MV-4-11 (cell line): ENCODE data around the gene LOC128125822.
"Not testable (repeated sequence)": the region's sequence is repeated elsewhere in the genome, so short reads cannot be mapped to it uniquely, and the experiment has no call there.

Experiments
- DNase-seq: peaks from one replicate; lab custom pipeline; 2025; lab: John Stamatoyannopoulos, UW

LOC128125822 gene

DNA sequence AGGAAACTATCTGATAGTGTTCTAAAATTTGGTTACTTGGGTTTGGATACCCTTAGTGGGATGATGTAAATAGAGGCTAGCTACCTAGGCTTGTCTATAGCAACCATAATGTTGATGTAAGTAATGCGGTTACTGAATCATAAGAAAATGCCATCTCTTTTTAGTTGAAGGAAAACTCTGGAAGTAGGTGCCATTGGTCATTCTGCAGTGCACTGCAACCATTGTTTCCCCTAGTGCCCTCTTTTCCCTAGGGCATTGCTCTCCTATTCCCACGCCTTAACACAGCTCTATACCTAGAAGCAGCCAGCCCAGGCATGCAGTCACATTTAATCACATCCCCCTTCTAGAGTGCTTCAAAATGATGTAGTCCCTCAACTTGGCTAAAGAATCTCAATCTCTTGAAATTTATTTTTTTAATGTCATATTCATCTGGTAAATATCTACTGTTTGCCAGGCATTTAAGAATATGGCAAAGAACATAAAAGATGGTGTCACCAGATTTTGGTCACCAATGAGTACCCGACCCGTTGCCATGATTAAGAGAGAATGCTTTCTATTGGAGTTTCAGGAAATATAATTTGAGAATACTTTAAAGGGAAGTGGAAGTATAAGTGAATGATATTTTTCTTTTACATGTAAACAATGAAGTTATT lies 10.4 kb downstream of the LOC128125822 start:
- no peak for DNase-seq

DNA sequence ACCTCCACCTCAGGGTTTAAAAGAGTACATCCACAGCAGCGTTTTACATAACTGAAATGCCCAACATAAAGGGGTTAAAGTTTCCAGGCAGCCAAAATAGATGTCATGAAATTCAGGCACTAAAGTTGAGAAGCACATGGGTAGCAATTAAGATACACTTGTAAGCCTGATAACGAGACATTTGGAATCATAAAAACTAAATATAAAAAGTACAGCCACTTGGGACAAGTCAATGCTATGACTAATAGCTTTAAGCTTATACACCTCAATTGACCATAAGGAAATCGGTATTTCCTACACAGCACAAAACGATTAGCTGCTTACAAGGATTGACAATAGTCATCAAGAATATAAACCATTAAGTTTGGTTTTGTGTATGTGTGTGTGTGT lies 11.8 kb downstream of the LOC128125822 start:
- no peak for DNase-seq

DNA sequence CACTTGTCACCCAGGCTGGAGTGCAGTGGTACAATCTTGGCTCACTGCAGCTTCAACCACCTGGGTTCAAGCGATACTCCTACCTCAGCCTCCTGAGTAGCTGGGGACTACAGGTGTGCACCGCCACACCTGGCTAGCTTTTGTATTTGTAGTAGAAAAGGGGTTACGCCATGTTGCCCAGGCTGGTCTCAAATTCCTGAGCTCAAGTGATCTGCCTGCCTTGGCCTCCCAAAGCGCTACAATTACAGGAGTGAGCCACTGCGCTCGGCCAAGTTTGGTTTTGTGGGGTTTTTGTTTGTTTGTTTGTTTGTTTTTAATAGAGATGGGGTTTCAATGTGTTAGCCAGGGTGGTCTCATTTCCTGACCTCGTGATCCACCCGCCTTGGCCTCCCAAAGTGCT lies 12.3 kb downstream of the LOC128125822 start:
- DNase-seq, result no peak

DNA sequence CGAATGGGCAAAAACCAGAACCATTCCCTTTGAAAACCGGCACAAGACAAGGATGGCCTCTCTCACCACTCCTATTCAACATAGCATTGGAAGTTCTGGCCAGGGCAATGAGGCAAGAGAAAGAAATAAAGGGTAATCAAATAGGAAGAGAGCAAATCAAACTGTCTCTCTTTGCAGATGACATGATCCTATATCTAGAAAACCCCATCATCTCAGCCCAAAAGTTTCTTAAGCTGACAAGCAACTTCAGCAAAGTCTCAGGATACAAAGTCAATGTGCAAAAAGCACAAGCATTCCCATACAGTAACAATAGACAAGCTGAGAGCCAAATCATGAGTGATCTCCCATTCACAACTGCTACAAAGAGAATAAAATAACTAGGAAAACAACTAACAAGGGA lies 13.4 kb downstream of the LOC128125822 start:
- DNase-seq, result not testable (repeated sequence)

DNA sequence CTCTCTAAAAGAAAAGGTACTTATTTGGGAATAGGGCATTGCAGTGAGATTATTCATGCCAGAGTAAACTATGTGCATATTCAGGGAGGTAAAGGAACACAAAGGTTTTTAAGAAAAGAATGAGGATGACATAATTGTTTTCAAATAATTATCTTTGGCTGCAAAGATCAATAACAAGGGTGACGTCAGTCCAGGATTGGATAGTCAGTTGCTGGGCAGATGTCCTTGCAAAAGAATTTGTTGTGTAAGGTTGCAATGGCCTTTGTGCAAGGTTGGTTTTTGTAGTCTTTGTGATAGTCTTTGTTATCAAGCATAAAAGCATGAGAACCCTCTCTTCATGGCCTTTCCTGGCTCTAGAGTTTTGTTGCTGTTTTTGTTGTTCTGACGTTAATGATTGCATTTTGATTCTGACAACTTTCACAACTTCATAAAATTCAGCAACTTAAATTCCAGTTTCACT lies 17.7 kb downstream of the LOC128125822 start:
- no peak for DNase-seq

DNA sequence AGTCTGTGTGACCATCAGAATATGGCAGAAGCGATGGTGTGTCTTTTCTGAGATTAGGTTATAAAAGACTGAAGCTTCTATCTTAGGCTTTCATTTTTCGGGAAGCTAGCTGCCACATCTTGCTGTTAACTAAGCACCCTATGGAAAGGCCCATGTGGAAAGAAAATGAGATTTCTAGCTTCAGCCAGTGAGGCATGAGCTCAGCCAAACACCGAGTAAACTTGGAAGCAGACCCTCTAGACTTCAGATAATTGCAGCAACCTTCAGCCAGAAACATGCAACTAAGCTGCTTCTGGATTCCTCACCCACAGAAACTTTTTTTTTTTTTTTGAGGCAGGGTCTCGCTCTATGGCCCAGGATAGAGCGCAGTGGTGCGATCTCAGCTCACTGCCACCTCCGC lies 20.6 kb downstream of the LOC128125822 start:
- DNase-seq, result no peak

DNA sequence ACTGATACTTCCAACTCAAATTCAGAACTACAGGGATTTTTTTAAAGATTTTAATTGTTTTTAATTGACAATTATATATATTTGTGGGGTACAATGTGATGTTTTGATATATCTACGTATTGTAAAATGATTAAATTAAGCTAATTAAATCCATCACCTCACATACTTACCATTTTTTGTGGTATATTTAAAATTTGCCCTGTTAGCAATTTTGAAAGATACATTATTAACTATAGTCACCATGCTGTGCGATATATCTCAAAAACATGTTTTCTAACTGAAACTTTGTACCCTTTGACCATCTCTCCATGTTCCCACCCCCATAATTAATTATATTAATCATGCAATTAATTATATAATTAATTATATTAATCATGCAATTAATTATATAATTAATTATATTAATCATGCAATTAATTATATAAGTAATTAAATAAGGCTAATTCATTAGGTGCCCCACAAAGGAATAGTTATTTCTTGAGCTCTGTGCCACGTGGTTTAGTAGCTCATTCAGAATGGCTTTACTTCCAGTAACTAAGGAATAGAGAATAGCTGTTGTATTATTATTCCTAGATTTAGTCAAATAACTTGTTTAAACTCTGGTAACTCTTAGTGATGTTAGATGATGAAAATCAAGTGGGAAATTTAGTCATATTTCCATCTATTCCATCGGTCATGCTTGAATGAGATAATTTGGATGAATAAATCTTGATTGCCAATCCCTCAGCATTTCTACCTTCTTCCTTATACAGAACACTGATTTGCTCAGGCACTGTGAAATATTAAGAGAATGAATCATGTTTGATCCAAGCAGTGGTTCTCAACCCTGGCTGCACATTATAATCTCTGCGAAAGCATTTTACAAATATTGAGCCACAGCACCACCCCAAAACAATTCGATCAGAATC lies 25.1 kb downstream of the LOC128125822 start:
- no peak for DNase-seq

DNA sequence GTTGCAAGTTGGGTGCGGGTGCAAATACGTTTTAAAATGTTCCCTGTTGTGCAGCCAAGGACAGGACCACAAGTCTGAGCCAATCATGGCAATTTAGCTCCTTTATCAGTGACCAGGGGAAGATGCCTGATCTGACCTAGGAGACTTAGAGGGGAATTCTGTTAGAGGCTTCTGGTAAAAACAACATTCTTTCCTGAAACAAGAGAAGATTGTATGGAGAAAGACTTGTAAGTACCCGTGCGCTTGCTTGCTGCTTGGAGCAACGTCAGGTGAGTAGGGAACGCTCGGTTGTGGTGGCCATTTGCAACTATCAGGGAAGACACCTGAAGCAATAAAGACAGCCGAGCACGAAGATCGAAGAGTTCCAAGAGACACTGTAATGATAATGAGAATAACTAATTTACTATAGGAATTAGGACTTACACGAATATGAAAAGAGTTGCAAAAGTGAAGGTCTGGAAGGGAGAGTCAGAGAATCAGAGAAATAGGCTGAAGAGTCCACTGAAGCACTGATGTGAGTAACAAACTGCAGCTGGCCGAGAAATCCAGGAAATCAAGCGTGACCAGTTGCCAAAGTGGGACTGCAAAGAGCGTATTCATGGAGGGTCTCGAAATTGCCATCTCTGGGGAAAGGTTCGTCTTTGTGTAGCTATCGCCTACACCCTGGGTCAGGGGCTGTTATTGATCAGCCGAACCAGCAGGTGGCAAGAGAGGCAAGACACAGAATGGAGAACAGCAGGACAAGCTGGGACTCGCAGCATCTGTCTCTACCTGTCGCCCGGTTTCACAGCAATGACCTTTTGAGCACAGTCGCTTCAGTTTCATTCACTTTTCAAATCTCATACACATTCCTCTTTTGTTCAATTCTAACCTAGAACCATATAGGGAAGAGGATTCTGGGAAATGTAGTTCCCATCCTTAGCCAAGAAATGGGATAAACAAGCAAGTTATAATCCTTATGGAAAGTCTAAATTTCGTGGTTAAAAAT lies 26.1 kb downstream of the LOC128125822 start:
- peak; percentile 47 for DNase-seq

DNA sequence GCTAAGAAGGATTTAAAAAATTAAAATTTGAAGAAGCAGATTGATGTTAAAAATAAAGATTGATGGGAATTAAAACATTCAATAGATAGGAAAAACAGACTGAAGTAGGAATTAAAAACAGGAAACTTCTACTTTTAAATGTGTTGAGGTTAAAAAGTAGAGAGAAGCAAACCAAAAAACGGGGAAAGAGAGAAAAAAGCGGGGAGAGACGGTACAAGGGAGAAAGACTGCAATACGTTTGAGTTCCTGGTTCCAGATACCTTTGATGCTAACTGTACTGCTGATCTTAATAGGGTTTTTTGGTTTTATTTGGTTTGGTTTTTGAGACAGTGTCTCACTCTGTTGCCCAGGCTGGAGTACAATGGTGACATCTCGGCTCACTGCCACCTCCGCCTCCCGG lies 27.0 kb downstream of the LOC128125822 start:
- no peak for DNase-seq

DNA sequence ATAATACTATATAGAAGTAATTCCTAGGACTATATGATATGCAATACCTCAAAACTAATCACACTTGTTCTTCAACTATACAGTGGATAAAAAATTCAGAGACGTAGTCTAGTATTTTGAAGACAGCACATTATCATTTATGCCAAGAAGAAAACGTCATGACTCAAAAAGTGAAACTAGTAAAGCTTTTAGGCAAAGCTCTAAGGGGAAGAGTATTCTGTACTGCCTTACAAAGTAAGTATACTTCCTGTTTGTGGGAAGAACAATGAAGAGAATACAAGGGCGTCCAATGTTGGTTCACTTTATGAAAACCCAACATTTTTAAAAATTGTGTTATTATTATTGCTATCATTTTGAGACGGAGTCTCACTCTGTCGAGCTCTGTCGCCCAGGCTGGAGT lies 27.9 kb downstream of the LOC128125822 start:
- peak; percentile 80 for DNase-seq

DNA sequence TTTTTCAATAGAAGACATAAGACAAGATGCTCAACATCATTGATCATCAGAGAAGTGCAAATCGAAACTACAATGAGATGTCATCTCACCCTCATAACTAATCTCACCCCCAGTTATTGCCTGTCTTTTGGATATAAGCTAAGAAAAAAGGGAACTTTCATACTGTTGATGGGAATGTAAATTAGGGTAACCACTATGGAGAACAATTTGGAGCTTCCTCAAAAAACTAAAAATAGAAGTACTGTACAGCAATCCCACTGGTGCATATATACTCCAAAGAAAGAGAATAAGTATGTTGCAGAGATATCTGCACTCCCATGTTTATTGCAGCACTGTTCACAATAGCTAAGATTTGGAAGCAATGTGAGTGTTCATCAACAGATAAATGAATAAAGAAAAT lies 37.0 kb downstream of the LOC128125822 start:
- peak; percentile 24 for DNase-seq

DNA sequence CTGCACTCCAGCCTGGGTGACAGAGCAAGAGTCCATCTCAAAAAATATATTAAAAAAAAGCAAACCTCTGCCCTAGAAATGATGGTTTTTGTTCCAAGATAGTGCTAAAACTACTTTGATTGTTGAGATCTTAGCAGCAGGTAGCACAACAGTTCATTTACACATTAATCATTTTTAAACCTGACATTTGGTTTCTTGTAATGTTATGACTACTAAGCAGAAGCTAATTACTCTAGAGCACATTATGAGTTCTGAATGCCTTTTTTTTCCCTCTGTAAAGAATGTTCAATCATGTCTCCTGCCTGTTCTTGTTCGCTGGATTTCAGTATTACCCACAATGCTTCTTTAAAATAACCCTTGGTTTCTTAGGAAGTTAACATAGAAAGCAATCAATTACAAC lies 38.7 kb downstream of the LOC128125822 start:
- DNase-seq, result no peak

DNA sequence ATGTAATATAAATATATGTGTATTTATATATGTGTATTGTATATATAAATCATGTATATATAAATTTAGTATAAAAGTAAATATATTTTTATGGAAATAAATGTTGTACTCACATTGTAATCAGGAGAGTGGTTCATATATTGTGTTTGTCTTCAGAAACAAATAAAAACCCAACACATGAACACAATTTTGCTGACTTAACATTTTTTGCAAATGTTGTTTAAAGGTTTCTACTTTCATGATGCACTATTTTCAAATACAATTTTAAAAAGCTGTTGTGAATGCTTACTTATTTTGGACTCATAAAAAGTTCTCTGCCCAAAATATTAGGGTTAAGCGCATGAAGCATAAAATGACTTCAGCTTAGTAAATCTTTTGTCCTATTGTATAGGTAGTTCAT lies 39.3 kb downstream of the LOC128125822 start:
- no peak for DNase-seq

DNA sequence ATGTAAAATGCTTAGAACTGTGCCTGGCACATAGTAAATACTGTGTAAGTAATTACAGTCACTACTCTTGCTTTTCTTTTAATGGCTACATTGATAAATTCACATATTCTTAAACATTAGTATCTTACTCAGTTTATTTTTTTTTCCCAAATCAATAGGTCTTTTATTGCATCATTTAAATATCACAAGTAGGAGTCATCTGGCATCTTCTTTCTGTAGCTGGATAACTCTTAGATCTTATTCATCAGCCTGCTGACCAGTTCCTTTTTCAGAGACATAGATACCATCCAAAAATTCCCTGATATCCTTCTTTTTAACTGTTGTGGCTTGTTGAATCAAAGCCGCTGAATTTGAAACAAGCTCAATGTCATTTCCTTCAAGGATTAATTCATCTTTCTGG lies 43.3 kb downstream of the LOC128125822 start:
- no peak for DNase-seq
